GM18520 (cell line): ENCODE data around the gene MCF2L2.
"Not testable (repeated sequence)": the region's sequence is repeated elsewhere in the genome, so short reads cannot be mapped to it uniquely, and the experiment has no call there.

Experiments used
- ATAC-seq: cut with Tn5 transposase; IDR thresholded peaks from one replicate; pipeline ENCODE4 v1.9.1; 2021; ENCODE audit not compliant: unreplicated experiment

MCF2L2 gene

GRCh38 chr3:183428447-183429211 lies at the start of gene MCF2L2:
Gene MCF2L2, minus strand, starts transcription at chr3:183428619. Its CDS starts 642 bp downstream, at chr3:183427977.
- no peak for ATAC-seq

GRCh38 chr3:183477801-183478456 lies 49.5 kb upstream of the MCF2L2 start:
- ATAC-seq = no peak

GRCh38 chr3:183475764-183476162 lies 47.3 kb upstream of the MCF2L2 start:
- ATAC-seq = not testable (repeated sequence)

- ATAC-seq = no peak
Measured at GRCh38 chr3:183475016-183475763, 46.8 kb upstream of the MCF2L2 start.

- ATAC-seq = no peak
Measured at GRCh38 chr3:183473969-183474368, 45.5 kb upstream of the MCF2L2 start.

GRCh38 chr3:183472155-183472554 lies 43.7 kb upstream of the MCF2L2 start:
- ATAC-seq = no peak

GRCh38 chr3:183468424-183468823 lies 40.0 kb upstream of the MCF2L2 start:
- no peak for ATAC-seq

GRCh38 chr3:183466575-183466974 lies 38.2 kb upstream of the MCF2L2 start:
- no peak for ATAC-seq

GRCh38 chr3:183465710-183466109 lies 37.3 kb upstream of the MCF2L2 start:
- ATAC-seq = not testable (repeated sequence)

- no peak for ATAC-seq
Measured at GRCh38 chr3:183464480-183464879, 36.1 kb upstream of the MCF2L2 start.

- ATAC-seq = no peak
Measured at GRCh38 chr3:183460081-183461055, 31.9 kb upstream of the MCF2L2 start.

GRCh38 chr3:183455089-183455488 lies 26.7 kb upstream of the MCF2L2 start:
- no peak for ATAC-seq

- no peak for ATAC-seq
Measured at GRCh38 chr3:183454064-183454463, 25.6 kb upstream of the MCF2L2 start.

- no peak for ATAC-seq
Measured at GRCh38 chr3:183449791-183450190, 21.4 kb upstream of the MCF2L2 start.

GRCh38 chr3:183449391-183449790 lies 21.0 kb upstream of the MCF2L2 start:
- no peak for ATAC-seq

- no peak for ATAC-seq
Measured at GRCh38 chr3:183448369-183449128, 20.1 kb upstream of the MCF2L2 start.

- no peak for ATAC-seq
Measured at GRCh38 chr3:183447206-183448001, 19.0 kb upstream of the MCF2L2 start.

- ATAC-seq = no peak
Measured at GRCh38 chr3:183446838-183447205, 18.4 kb upstream of the MCF2L2 start.

- no peak for ATAC-seq
Measured at GRCh38 chr3:183444748-183445147, 16.3 kb upstream of the MCF2L2 start.
